ENCODE data around the gene C22orf42. TPM values are rescaled to one million over a fixed set of nuclear protein-coding genes. Genes with fewer than 3 reads are reported as not detected.

C22orf42 gene
- total RNA-seq, 1 experiment from 2014 or later: not detected

- H3K9me3 ChIP-seq: no peaks in the 10 kb centered on the region
- Mint-ChIP-seq H3K4me3 (ENCODE audit: unreplicated experiment) (no peak overlapping the region), H3K27ac (ENCODE audit: unreplicated experiment) (no peak overlapping the region), H3K36me3 (ENCODE audit: insufficient read depth, unreplicated experiment) (no peaks in the 10 kb centered on the region), H3K4me1 (ENCODE audit: low read depth, unreplicated experiment) (peaks cover 10% of the 10 kb centered on the region), H3K27me3 (ENCODE audit: insufficient read depth, unreplicated experiment) (no peaks in the 10 kb centered on the region), H3K9me3 (ENCODE audit: unreplicated experiment) (no peaks in the 10 kb centered on the region)
- no peaks in the 10 kb centered on the region for H3K27me3 ChIP-seq (replicated peaks; ENCODE audit: control insufficient read depth, insufficient read depth, low read length)
- no TSS peak for BruUV-seq (replicated peaks)
- H3K4me3 ChIP-seq (ENCODE audit: low read depth, low read length): no peak overlapping the region
- no peaks in the 10 kb centered on the region for H3K36me3 ChIP-seq (ENCODE audit: control insufficient read depth, insufficient read depth, low read length)
- no peaks in the 10 kb centered on the region for H3K4me1 ChIP-seq
- peak in 1 of 2 experiments; percentile 41 for DNase-seq
- intact Hi-C loops (cut with micrococcal nuclease; ENCODE audit: unreplicated experiment): loop anchor here (10.0 kb wide), 1 partner anchor 82 kb away; no protein-coding TSS in a partner anchor
- CTCF ChIA-PET: no interaction called here
- POLR2A ChIA-PET: no interaction called here
- TF ChIP-seq CTCF (IDR thresholded peaks at IDR 0.05; ENCODE audit: insufficient read depth in 1 of 2, low read depth in 1 of 2, low read length in 1 of 2, severe bottlenecking in 1 of 2, unreplicated experiment in 1 of 2): peak; percentile 44 to 72
These were observed 48.0 kb upstream of the C22orf42 start for GRCh38 chr22:32206774-32207758.

DNA sequence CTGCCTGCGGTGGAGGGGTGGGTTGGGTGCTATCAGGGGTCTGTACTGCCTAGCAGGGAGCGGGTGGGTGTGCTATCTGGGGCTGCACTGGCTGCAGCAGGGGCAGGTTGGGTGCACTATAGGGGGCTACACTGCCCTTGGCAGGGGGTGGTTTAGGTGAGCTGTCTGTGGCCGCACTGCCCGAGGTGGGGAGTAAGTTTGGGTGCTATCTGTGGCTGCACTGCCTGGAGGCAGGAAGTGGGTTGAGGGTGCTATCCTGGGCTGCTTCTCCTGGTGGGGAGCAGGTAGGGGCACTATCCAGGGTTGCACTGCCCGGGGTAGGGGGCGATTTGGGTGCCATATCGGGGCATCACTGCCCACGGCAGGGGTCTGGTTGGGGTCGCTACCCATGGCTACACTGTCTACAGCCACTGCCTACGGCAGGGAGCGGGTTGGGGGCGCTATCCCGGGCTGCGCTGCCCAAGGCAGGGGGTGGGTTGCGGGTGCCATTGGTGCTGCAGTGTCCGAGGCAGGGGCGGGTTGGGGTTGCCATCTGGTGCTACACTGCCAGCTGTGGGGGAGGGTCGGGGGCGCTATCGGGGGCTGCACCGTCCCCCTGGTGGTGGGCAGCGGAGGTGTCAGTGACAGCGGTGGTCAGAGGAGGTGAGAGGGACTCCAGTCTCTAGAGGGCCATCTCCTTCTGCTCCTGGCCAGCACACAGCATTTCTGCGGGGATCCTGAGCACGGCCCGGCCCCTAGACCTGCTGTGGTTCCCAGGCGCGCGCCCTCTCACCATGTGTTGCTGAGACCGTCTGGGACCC, 47.1 kb upstream of the C22orf42 start:
- no peak for TF ChIP-seq CTCF (IDR thresholded peaks at IDR 0.05; ENCODE audit: insufficient read depth in 1 of 2, low read depth in 1 of 2, low read length in 1 of 2, severe bottlenecking in 1 of 2, unreplicated experiment in 1 of 2)
- H3K36me3 ChIP-seq (ENCODE audit: control insufficient read depth, insufficient read depth, low read length): no peaks in the 10 kb centered on the region
- Mint-ChIP-seq H3K27ac (ENCODE audit: unreplicated experiment) (no peak overlapping the region), H3K27me3 (ENCODE audit: insufficient read depth, unreplicated experiment) (no peaks in the 10 kb centered on the region), H3K9me3 (ENCODE audit: unreplicated experiment) (no peaks in the 10 kb centered on the region), H3K4me1 (ENCODE audit: low read depth, unreplicated experiment) (peaks cover 10% of the 10 kb centered on the region), H3K36me3 (ENCODE audit: insufficient read depth, unreplicated experiment) (no peaks in the 10 kb centered on the region), H3K4me3 (ENCODE audit: unreplicated experiment) (no peak overlapping the region)
- BruUV-seq (replicated peaks): no TSS peak
- POLR2A ChIA-PET: no interaction called here
- H3K4me3 ChIP-seq (ENCODE audit: low read depth, low read length): no peak overlapping the region
- no peaks in the 10 kb centered on the region for H3K9me3 ChIP-seq
- CTCF ChIA-PET: interaction anchor here (2.3 kb wide), 1 partner anchor 60 kb away, joined by 16 read pairs; no protein-coding TSS in a partner anchor
- DNase-seq: no peak
- H3K27me3 ChIP-seq (replicated peaks; ENCODE audit: control insufficient read depth, insufficient read depth, low read length): no peaks in the 10 kb centered on the region
- intact Hi-C loops (cut with micrococcal nuclease; ENCODE audit: unreplicated experiment): loop anchor here (1.0 to 10.0 kb wide), 2 partner anchors 81 to 236 kb away; no protein-coding TSS in a partner anchor
- H3K4me1 ChIP-seq: no peaks in the 10 kb centered on the region

Measured in Caco-2 (cell line).